DOHH2 (cell line): ENCODE measurements around the gene BEST2.

Experiments used
- CTCF ChIP-seq: fragments of 200-600 bp; sonication (generic); IDR thresholded peaks from one replicate; pipeline ENCODE4 v1.5.1; 2014; ENCODE audit warnings: antibody characterized with exemption, mild to moderate bottlenecking, low read depth, low read length; ENCODE audit not compliant: poor library complexity, severe bottlenecking
- EZH2phosphoT487 ChIP-seq: fragments of 200-600 bp; sonication (generic); IDR thresholded peaks from 2 replicates; pipeline ENCODE4 v1.6.1; 2017; ENCODE audit warnings: borderline replicate concordance, mild to moderate bottlenecking, antibody characterized with exemption, low read length, moderate library complexity, mixed read lengths

- TF ChIP-seq CTCF (no peak), EZH2phosphoT487 (no peak)
These were observed 40.4 kb upstream of the BEST2 start for GRCh38 chr19:12711187-12711586.
